Measurements from ENCODE around the gene FOSL2.

Gene FOSL2

GRCh38 chr2:28413899-28414295 is 21.2 kb downstream of the FOSL2 start:
- no peak for DNase-seq

- no peak for DNase-seq
These were observed 21.9 kb downstream of the FOSL2 start for GRCh38 chr2:28414583-28414982.

DNA sequence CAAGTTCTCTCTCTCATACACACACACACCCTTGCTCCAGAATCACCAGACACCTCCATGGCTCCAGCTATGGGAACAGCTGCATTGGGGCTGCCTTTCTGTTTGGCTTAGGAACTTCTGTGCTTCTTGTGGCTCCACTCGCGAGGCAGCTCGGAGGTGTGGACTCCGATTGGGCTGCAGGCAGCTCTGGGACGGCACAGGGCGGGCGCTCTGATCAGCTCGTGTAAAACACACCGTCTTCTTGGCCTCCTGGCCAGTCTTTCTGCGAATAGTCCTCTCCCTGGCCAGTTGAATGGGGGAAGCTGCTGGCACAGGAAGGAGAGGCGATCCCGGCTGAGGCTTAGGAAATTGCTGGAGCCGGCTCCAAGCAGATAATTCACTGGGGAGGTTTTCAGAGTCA is 22.4 kb downstream of the FOSL2 start:
- DNase-seq = no peak

DNA sequence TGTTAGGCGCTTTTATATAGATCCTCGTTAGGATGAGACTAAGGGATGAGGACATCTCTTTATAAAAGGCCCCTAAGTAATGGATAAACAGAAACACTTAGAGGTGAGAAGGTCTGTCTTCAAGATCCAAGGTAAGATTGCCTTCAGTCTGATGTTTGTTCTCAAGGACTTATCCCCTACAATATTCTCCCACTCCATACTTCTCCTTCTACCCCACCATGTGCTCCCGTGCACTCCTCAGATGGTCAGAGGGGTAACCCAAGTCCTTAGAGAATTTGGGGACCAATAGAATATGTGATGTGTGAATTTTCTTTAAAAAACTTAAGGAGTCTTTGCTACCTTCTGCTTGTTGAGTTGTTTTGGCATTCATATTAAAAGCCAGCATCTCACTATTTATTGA is 23.1 kb downstream of the FOSL2 start:
- no peak for DNase-seq

DNA sequence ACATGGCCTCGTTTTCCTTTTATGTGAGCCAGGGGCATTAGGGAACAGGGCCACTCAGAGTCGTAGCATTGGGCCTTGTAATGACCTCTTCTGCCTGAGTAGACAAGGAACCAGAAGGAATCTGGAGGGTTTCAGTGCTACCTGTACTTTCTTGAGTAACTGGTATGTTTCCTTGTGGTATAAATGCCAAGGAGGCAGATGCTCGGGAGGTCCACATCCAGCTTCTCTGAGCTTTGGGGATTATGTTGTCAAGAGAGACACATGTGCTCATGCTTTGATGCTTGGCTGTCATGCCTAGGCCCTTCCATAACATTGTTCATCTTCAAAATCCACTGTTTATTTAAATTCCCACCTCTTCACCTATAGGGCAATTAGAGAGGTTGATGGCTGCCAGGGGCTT is 26.3 kb downstream of the FOSL2 start:
- DNase-seq = no peak

DNA sequence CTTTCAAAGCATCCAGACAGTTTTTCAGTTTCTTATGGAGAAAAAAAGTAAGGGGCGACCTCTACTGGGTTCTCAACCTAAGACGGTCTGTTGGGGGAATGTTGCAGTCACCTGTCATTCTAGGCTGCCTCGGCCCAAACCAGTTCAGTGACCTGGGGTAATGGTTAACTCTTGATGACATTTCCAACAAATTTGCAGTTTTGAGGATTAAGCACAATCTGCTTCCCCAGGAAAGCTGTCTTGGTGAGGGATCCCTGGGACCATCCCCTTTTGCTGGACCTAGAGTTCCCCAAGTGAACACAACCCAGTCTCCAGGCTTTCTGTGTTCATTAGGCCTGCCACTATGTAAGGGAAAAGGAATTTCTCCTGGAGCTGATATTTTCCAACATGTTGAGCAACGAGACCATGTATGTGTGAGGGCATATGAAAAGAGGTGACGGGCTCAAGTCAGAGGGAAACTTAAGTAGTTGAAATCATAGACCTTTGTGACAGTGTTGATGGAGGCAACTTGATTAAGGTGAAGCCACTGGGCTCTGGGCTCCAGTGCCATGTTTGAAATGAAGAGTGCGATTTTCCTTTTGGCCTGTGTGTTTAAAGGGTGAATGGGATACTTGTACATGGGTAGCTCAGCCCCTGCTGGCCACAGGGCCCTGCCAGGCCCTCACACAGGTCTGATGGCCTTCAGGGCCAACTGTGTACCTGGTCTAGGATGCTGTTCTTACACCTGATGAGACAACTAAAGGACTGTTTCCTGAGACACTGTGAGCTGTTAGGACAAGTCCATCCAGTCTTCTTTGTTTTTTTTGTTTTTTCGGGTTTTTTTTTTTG is 27.0 kb downstream of the FOSL2 start:
- no peak for DNase-seq

- DNase-seq = no peak
These were observed 28.1 kb downstream of the FOSL2 start for GRCh38 chr2:28420722-28421121.

GRCh38 chr2:28422908-28423741 is 30.5 kb downstream of the FOSL2 start:
- DNase-seq = no peak

- DNase-seq = no peak
These were observed 31.4 kb downstream of the FOSL2 start for GRCh38 chr2:28423856-28424605.

DNA sequence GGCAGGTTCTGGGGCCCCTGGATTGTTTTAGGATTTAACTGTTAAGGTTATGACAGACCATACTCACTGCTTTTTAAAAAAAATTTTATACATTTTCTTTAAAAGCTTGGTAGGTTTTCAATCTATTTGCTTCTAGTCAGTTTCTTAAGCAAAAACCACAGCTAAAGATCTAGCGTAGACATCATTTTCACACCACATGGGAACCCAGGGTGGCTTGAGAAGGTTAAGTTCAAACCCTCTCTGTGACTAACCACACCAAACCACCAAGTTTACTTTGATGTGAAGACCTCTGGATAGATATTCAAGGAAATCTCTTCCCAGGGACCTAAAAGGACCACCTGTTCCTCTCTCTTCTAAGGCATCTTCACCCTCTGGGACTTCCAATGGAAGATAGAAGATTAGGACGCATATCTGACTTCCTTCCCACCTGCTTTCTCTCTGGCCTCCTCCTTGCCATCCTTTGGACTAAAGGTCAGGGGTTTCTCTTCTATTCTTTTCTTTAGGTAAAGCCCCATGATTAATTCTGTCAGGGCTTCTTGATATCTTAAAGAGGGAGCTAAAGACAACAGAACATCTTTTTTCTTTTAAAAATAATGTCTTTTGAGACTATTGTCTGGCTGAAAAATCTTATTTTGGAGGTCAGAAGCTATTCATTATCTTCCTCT is 32.3 kb downstream of the FOSL2 start:
- no peak for DNase-seq

- no peak for DNase-seq
These were observed 32.8 kb downstream of the FOSL2 start for GRCh38 chr2:28425464-28425835.

DNA sequence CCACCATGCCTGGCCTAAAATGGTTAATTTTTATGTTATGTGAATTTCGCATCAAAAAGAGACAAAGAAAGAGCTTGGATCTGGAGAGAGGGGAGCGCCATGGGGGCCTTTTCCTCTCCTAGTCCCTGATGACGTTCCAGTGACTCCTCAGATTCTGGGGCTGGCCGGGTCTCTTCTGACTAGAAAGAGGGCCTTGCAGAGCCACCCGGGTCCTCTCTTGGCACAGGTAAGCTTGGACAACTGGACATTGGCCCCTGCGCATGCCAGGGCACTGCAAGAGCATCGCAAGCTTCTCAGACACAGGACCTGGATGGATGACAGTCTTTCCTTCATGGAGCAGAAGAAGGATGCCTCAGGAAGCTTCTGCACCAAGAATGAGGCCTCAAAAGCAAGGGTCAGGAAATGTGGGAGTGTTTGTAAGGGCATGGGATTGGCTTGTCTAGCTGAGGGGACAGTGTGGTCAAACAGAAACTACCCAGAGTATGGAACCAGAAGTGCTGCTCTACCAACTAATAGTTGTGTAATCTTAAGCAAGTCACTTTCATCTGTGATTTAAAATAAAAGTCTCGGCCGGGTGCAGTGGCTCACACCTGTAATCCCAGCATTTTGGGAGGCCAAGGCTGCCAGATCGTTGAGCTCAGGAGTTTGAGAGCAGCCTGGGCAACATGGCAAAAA is 35.2 kb downstream of the FOSL2 start:
- no peak for DNase-seq

- DNase-seq = no peak
These were observed 35.8 kb downstream of the FOSL2 start for GRCh38 chr2:28428486-28428885.

GRCh38 chr2:28429636-28430376 is 37.1 kb downstream of the FOSL2 start:
- no peak for DNase-seq

GRCh38 chr2:28430377-28430765 is 37.7 kb downstream of the FOSL2 start:
- DNase-seq = no peak

DNA sequence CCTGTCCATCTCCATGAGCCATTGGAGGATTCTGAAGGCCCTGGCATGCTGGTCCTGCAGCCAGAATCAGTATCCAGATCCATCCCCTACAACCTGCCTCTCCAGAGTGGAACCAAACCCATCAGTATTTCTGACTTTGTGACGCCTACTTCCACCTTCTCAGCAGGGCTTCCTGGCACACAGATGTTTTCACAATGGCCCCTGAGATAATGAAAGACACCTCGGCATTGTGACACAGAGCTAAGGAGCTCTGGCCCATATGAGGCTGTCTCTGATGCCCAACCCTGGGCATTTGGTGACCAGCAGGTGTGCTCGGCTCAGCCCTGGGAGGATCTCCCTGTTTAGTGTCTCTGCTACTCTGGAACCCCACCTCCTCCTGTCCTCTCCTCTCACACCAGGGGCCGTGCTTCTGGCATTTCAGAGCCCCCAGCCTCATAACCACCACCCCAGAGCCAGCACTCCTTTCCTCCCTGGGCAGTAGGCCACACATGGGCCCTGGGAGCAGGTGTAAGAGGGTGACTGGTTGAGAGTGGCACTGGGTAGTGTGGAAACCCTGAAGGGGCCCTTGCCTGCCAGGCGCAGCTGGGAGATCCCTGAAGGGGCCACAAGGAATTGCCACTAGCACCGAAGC is 38.2 kb downstream of the FOSL2 start:
- no peak for DNase-seq

DNA sequence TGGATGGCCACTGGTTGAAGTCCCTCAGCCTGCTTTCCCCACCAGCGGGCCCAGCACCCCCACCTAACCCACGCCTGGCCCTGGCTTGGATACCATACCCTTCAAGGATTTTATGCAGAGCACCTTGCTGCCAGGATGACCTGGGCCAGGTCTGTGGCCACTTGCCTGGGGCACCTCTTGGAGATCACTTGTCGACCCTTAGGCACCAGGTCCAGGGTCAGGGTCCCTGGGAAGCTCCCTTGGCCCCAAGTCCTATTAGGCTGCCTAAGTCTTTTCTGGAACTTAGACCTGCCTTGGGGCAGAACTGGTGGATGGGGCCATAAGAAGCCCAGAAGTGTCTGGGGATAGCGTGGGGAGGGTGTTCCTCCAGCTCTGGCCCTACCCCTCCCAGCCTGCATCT is 39.1 kb downstream of the FOSL2 start:
- DNase-seq = no peak

DNA sequence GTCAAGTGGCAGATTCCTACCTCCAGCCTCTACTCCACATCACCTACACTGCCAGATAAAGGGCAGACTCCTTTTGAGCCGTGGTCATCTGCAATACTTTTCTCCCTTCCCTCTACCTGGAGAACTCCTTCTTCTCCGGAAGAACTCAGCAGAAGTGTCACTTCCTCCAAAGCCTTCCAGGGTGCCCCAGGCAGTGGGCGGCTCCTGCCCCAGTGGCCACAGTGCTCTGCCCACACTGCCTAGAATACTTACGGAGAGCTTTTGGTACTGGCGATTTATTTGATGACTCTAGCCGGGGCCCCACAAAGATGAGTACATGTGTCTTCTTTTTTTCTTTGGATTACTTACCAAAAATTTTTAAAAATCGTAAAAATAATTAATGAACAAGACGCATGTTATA is 39.7 kb downstream of the FOSL2 start:
- no peak for DNase-seq

DNA sequence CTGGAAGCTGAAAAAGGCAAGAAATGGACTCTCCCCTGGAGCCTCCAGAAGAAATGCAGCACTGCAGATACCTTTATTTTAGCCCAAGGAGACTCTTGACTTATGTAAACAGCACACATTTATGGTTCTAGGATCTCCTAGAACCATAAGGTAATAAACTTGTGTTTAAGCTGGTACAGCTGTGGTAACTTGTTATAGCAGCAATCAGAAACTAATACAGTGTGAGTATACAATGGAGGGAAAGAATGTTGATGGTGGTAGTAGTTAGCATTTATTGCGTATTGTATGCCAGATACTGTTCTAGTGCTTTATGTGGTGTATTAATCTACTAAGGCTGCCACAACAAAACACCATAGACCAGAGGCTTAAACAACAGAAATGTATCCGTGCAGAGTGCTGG is 40.6 kb downstream of the FOSL2 start:
- DNase-seq = no peak

DNA sequence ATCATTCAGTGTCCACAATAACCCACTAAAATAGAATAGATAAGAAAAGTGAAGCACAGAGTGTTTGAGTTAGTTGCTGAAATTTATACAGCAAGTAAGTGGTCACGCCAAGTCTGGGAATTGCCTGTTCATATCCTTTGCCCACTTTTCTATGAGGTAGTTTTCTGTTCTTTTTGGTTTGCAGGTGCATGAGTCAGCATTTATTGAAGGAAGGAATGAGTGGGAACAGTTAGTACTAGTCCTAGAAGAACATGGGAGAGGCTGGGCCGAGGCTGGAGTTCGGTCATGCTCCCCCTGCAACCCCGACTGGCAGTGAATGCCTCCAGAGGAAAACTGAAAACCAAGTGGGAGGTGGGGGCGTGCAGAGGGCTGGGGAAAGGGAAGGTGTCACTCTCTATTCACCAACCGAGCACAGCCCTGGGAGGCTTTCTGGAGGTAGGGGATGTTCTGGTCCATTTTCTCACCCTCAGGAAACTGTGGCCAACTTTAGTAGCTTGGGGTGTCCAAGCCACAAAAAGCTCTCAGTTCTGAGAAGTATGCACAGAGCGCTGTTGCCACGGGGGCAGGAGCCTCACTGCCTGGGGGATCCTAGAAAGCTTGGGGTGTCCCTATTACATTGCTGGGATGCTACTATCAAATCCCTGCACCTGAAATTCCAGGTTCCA is 41.4 kb downstream of the FOSL2 start:
- no peak for DNase-seq

GRCh38 chr2:28434600-28434989 is 41.9 kb downstream of the FOSL2 start:
- no peak for DNase-seq

Measured in GOT3 (cell line).